ENCODE measurements around the gene PIK3IP1. TPM values are rescaled to one million over a fixed set of nuclear protein-coding genes. Genes with fewer than 3 reads are reported as not detected.

The PIK3IP1 gene
- total RNA-seq, 1 donor from 2014 or later = 13.4 TPM

- DNase-seq (ENCODE audit: low spot score) = no peak
- Mint-ChIP-seq H3K9me3 (ENCODE audit: unreplicated experiment) (no peaks in the 10 kb centered on the region), H3K27me3 (ENCODE audit: unreplicated experiment) (peaks cover 7% of the 10 kb centered on the region), H3K4me1 (ENCODE audit: unreplicated experiment) (peaks cover 54% of the 10 kb centered on the region), H3K4me3 (ENCODE audit: unreplicated experiment) (peak overlapping the region; percentile 77), H3K27ac (ENCODE audit: unreplicated experiment) (peak overlapping the region; percentile 26), H3K36me3 (ENCODE audit: low read depth, unreplicated experiment) (peaks cover 39% of the 10 kb centered on the region)
- no peak for TF ChIP-seq CTCF (IDR thresholded peaks at IDR 0.05; ENCODE audit: unreplicated experiment)
These were observed 57.2 kb downstream of the PIK3IP1 start for GRCh38 chr22:31235081-31235480.

GRCh38 chr22:31233001-31233400, 59.3 kb downstream of the PIK3IP1 start:
- peaks cover 68% of the 10 kb centered on the region for H3K4me1 Mint-ChIP-seq (ENCODE audit: unreplicated experiment)
- H3K9me3 Mint-ChIP-seq (ENCODE audit: unreplicated experiment) = no peaks in the 10 kb centered on the region
- TF ChIP-seq CTCF (IDR thresholded peaks at IDR 0.05; ENCODE audit: unreplicated experiment) = no peak
- peaks cover 6% of the 10 kb centered on the region for H3K27me3 Mint-ChIP-seq (ENCODE audit: unreplicated experiment)
- peak overlapping the region; percentile 39 for H3K4me3 Mint-ChIP-seq (ENCODE audit: unreplicated experiment)
- DNase-seq (ENCODE audit: low spot score) = no peak
- H3K27ac Mint-ChIP-seq (ENCODE audit: unreplicated experiment) = peak overlapping the region; percentile 65
- peaks cover 34% of the 10 kb centered on the region for H3K36me3 Mint-ChIP-seq (ENCODE audit: low read depth, unreplicated experiment)

Other genes with a start within 250 kb of the PIK3IP1 start
- gene SMTN, start 211.2 kb downstream of the PIK3IP1 start, total RNA-seq (ENCODE audit: unreplicated experiment) = 736 TPM
- gene SELENOM, start 184.9 kb downstream of the PIK3IP1 start, total RNA-seq (ENCODE audit: unreplicated experiment) = 35.4 TPM
- 2.8 TPM for gene INPP5J, start 169.5 kb downstream of the PIK3IP1 start, total RNA-seq (ENCODE audit: unreplicated experiment)
- 2.8 TPM for gene PLA2G3, start 152.0 kb downstream of the PIK3IP1 start, total RNA-seq (ENCODE audit: unreplicated experiment)
- 30.9 TPM for gene RNF185, start 132.3 kb downstream of the PIK3IP1 start, total RNA-seq (ENCODE audit: unreplicated experiment)
- 248 TPM for gene LIMK2, start 80.2 kb downstream of the PIK3IP1 start, total RNA-seq (ENCODE audit: unreplicated experiment)
- gene PATZ1, start 53.9 kb upstream of the PIK3IP1 start, total RNA-seq (ENCODE audit: unreplicated experiment) = 54.0 TPM
- gene DRG1, start 107.1 kb upstream of the PIK3IP1 start, total RNA-seq (ENCODE audit: unreplicated experiment) = 55.6 TPM
- 35.7 TPM for gene EIF4ENIF1, start 197.4 kb upstream of the PIK3IP1 start, total RNA-seq (ENCODE audit: unreplicated experiment)
- gene SFI1, start 204.0 kb upstream of the PIK3IP1 start, total RNA-seq (ENCODE audit: unreplicated experiment) = 24.8 TPM

Data from endothelial cell (in vitro differentiated cells).